AG20443 (cell line): Measurements from ENCODE around the gene CCNI2.

Experiments used
- DNase-seq: peaks from one replicate; pipeline ENCODE4 v3.0.0; 2012; ENCODE audit warnings: low spot score, mixed read lengths

Gene CCNI2

DNA sequence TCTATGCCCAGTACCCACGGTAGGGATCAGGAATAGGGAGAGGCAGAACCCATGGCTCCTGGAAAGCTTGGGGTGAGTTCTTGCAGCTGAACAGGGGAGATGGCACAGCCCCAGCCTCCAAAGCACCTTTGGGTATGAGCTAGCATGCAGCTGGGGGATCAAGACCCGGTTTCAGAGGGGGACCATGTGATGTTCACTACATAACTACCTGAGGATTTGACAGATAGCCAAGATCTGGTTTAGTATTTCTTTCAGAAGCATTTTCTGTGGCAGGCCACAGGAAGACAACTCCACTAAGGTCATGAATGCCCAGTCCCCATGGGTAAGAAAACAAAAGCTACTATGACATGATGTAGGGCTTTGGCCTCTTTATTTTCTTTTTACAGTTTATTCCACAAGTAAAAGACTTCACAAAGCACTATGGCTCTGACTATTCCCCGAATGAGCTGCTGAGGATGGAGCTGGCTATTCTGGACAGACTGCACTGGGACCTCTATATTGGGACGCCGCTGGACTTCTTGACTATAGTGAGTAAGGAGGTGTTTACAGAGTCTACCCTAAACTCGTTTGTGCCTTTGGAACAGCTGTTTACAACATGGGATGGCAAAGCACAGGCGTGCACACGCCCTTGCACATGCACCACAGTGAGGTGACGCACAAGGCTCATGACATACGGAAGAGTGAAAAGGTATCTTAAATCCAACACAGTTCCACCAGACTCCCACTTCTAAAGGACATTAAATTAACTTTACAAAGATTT lies 3.4 kb downstream of the CCNI2 start:
- DNase-seq = no peak

DNA sequence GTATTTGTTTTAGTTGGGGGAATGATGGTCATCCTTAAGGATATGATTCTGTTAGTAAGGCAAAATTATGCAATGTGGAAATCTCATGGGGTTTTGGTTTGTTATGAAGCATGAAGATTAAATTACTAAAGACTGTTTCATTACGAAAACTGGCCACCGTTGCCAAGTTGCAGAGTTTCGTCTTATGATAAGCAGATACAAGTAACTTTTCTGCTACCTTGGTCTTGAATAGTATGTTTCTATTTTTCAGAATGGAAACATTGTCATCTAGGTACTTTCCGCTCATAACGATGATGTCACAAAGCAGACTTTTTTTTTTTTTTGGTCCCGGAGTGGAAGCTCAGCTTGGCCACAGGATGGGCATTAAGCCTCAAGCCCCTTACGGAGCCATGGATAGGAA lies 4.2 kb downstream of the CCNI2 start:
- peak; percentile 78 for DNase-seq

DNA sequence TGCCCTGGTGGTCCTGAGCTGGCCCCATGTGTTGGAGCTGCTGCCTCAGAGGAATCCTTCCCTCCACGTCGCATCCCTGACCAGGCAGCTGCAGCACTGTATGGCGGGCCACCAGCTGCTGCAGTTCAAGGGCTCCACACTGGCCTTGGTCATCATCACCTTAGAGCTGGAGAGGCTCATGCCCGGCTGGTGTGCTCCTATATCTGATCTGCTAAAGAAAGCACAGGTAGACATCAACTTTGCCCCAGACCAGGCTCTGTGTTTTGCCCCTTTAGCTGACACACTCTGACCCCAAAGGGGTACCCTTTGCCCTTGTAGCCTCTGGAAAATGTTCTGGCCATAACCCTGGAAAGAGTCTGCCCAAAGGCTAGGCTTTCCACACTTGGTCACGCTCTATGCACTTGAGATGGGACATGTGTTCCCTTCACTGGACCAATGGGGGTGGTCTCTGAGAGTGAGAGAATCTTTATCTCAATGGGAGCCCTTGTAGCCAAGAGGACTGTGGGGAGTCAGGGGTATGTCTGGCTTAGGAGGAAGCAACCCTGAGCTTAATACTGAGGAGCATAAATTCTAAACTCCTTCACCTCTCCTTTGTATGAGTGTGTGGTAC lies 4.8 kb downstream of the CCNI2 start:
- peak; percentile 6 for DNase-seq

DNA sequence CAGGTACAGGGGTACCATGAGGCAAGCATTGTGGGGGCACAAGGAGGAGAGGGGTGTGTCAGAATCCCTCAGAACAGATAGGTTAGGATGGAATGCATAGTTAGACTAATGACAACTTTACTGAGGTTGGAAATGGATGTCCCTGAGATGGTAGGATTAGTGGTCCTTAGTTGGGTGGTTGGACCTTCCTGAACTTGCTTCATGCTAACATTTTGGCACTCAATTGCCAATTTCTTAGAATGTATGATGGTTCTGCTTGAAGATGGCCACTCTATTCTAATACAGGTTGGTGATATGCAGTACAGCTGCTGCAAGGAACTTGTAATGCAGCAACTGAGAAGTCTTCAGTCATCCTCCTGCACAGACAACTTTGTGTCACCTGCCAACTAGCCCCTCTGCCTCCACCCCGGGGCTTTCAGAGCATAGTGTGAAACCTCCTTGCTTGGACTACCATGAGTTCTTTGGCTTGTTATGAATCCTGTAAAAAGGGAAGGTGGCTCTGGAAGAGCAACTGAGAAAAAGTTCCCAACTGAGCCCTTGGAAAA lies 5.4 kb downstream of the CCNI2 start:
- no peak for DNase-seq

DNA sequence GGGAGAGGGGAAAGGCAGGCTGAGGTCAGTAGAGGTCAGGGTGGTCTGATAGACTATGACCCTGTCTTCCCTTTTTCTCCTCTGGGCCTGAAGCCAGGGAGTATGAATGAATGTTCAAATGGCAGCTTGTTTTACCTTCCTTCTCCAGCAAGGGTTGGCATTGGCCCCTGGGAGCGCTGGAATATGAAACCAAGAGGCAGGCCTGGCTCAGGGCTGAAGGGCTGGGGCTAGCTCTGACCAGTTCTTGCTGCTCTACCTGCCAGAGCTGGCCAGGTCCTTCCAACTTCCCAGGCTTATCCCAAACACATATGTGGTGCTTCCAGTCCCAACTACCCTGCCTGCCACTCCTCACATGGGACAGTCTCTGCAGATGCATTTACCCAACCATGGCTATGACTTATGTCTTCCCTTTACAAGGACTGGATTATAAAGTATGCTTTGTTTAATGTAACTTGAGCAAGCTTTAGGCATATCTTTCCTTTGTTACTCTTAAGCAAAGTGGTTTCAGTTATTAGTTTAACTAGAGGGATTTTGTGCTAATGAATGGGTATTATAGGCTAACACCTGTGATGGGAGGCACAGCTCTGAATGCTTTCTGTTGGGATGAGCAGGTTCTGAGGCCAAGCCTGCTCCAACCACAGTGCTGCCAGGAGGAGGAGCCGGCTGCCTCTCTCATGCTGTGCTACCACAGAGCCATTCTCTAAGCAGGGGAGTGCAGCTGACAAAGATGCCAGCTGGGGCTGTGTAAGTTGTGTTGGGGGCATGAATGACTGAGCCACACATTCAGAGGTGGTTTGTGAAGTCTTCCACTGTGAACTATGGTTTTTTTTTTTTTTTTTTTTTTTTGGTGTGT lies 6.1 kb downstream of the CCNI2 start:
- peak; percentile 43 for DNase-seq

DNA sequence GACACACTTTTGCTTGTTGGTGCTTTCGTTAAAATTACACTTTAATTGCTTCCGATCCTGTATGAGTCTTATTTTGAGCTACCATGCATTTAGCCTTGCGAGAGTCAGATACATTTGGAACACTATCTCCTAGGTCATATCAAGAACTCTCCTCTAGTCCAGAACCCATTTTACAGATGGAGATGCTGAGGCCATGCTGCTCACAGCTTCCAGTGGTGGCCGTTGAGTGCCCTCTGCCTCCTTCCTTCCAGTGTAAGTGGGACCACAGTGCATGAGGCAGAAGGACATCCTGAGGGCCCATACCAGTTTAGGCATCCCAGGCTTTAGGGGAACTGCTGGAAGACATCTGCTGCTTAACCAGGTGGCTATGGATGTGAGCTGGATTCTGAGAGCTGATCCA lies 6.9 kb downstream of the CCNI2 start:
- no peak for DNase-seq

DNA sequence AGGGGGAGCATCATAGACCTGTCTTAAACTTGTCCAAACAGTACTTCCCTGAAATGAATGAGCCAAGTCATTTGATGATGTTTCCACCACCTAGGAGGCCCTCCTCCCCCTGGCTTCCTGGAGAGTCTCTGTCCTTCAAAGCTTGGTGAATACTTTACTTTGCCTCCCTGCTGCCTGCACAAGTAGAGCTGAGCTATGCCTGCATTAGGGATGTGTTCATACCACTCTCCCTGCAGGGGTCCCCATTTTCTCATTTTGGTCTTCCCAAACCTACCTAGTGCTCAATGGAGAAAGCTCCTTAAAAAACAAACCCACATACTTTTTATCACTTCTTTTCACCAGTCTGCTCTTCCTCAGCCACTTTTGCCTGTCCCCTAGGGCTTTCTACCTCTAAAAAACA lies 7.7 kb downstream of the CCNI2 start:
- DNase-seq = peak; percentile 26

DNA sequence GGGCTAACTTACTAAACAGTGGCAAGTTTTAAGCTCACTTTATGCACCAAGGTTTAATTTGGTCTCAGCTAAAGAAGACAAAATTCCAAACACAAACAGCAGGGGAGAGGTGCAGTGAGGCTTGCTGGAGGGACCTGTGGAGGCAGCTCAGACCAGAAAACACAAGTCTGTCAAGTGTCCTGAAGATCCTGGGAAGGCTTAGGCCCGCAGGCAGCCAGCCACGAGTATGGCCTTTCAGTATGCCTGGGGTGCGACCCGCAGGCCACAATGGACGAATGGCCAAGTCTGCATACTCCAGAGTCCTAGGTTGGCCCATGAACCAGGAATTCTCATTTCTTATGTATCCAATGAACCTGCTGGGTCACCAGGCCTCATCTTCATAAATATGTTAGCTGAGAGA lies 9.3 kb downstream of the CCNI2 start:
- DNase-seq = no peak

DNA sequence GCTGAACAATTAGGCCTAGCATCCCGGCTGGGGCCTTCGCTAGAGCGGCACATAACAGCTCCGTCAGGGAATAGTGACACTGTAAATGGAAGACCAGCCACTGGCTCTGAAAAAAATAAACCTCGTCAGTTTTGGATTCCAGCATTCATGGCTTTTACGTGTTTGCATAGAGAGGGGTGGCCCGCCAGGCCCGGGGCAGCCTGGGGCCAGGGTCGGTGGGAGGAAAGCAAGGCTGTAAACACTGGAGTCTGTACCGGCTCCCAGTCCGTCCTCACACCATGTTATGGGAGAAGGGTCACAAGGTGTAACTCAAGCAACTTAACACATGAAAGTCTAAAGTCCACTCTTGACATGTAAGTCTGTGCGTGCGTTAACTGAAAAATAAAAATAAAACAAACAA lies 11.2 kb downstream of the CCNI2 start:
- no peak for DNase-seq

DNA sequence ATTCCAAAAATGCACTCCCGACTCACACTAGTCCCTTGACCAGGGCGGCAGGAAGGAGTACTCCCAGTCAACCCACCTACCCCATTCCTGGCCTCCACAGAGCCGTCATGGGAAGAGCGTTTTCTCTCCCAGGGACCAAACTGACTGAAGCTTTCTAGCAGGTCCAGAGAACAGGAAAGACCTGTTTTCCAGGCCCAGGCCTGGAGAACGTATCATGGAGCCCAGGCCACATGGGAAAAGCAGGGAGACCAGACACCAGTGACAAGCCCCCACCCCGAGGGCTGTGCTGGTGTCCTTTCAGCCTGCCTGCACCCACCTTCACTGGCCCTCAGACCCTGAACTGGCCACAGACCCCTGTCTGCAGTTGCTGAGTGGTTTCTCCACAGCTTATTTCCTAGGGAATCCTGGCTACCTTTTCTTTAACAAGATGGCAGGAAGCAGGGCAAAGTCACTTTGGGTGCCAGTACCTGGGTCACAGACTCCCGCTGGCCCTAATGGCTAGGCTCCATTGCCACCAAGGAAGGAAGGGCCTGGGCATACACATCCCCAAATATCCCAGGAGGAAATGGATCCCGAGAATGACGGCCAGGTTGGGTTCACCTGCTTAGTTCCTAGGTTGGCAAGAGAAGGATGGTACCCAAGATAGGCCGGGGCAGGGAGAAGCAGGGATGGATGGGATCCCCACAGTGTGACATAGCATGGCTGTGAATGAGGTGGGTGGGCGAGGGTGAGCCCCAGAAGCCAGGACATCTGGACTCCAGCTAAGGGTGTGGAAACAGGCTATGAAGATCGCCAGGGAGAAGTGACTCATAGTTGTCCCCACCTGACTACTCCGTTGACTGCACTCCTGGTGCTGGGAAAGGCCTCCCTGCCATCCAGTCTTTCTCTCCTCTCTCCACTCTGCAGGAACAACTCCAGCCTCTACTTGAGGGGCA lies 12.2 kb downstream of the CCNI2 start:
- DNase-seq = peak; percentile 19

DNA sequence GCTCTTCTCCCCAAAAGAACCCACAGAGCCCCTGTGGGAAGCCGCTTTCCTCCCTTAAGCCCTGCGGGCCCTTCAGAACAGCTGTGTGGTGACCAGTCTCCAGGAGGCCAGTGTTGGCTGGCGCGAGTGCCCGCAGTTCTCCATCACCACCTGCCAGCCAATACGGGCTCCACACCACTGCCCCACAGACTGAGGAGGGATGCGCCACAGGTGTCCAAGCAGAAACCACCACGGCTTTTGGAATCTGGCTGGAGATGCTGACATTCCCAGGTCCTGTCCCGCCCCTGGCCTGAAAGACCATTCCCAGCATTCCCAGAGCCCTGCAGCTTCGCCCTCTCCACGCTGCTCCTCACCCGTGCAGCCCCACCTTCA lies 12.8 kb downstream of the CCNI2 start:
- DNase-seq = no peak

DNA sequence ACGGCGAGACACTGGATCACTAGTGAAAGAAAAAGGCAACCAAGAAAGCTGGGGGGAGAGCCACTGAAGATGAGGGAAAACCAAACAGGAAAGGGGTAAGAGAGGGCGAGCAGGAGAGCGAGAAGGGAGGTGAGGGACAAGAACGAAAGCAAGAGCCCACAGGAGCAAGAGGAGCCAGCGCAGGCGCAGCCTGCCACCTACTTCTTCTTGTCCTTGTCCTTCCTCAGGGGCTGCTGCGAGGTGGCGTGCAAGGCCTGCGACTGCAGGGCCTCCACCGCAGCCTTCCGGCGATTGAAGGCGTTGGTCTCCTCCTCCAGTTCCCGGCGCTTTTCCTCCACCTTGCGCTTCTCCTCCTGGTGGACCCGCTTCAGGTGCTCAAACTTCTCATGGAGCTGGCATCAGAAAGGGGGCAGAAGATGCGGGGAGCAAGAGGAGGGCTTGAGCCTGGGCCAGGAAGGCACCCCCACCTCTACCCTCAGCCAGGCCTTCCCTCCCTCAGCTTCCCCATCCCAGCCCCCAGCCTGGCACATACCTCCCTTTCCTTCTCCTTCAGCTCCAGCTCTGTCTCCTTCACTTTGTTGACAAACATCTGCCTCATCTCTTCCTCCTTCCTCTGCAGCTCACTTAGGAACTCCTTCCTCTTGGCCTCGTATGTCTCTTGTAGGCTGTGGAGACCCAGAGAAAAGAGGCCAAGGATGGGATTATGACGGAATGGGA lies 13.5 kb downstream of the CCNI2 start:
- no peak for DNase-seq

DNA sequence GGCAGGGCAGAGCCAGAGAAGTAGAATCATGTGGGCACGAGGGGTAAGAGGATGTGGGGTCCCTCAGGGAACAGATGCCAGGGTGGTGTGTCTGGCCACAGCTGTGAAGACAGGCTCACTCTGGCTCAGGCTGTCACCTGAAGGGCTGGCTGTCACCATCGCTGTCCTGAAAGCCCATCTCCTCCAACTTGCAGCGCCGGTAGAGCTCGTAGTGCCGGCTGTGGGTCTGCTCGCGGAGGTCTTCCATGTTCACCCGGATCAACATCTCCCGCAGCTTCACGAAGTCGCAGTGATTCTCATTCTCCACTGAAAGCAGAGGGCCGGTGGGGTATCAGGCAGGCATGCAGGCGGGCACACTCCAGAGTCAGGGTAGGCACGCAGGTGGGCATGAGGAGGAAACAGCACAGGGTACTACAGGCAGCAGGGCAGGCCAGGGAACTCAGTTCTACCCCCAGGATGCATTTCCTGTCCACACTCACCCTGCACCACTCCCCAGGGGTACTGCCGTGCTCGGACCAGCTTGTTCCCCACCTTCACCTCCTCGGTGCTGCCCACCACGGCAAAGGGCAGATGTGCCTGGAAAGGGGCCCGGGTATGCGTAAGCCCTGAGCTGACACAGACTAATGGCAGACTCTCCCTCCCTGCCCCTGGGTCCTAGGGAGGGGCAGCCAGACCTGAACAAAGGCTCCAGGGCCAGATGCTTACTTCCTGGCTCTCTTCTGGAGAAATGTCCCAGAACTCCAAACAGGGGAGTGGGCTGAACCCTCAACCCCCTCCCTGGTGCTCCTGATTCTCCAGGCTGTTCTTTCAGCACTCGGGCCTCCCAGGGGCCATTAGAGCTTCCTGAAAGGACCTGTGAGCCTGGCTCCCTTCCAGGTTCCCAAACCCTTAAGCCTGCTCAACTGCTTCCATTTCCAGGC lies 14.4 kb downstream of the CCNI2 start:
- no peak for DNase-seq

DNA sequence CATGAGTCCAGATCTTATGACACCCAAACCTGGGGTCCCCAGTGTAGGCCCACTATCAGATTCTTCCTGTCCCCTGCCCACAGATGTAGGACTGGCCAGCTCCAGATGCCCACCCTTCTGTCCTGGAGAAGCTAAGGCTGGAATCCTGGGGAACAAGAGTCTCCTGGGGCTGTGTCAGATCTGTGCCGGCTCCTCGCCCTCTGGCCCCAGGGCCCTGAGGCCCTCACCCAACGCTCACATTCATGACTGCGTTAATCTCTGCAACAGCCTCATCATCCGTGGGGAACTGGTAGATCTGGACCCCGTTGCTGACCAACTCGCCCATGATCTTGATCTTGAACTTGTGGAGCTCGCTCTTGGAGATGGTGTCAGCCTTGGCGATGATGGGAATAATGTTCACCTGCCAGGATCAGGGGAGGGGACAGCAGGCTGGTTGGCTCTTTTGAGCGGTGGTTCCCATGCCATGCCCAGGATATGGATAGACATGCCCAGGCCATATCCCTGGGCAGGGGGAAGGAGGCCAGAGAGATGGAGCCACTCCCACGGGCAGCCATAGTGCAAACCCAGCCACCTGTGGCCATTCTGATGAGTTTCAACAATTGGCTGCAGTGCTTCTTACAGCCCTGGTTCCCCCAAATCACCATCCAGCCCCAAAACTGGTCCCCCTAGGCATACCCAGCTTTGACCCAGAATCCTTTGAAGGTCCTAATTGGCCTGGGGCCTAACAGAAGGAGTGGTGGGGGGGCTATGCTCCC lies 15.2 kb downstream of the CCNI2 start:
- no peak for DNase-seq

DNA sequence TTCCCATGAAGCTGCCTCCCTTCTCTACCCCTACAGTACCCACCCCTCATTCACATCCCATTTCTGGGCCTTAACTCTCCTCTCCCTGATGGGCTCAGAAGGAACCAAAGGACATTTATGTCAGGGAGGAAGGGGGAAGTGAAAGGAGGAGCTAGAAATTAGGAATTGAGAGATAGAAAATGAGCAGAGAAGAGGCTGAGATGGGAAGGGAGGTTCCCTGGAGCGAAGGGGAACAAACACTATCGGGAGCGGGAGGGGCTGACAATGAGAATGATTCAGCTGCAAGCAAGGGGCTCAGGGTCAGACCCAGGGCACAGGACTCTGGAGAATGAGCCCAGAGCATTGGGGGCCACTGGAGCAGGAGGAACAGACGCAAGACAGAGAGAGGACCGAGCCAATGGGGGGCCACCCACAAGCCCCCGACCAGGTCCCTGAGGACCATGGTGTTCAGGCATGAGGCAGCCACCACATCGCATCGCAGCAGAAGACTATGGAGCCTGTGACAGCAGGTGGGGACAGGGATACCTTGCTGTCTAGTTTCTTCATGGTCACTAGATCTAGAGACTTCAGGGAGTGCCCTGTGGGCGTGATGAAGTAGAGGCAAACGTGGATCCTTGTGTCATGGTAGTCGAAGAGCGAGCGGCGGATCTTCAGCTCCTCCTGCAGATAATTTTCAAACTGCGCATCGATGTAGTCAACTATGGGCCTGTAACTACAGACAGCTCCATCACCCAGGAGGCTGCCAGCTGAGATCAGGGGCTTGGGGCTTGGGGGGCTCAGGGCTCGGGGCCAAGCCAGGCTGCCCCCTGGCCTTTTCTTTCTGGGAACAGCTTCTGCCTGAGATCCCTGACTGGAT lies 16.2 kb downstream of the CCNI2 start:
- DNase-seq = no peak

DNA sequence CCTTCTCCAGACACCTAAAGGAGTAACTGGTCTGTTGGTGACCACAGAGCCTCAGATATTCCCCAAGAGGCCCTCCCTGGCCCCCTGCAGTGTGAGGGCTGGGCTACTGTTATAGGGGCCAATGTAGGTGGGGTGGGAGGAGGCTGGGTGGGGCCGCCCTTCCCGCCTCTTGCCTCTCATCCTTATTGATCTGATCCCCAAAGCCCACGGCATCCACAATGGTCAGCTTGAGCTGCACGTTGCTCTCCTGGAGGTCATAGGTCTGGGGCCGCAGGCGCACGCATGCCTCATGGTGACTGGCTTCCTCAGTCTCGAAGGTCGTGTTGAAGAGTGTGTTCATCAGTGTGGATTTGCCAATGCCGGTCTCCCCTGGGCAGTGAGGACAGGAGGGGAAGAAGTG lies 16.8 kb downstream of the CCNI2 start:
- DNase-seq = no peak

DNA sequence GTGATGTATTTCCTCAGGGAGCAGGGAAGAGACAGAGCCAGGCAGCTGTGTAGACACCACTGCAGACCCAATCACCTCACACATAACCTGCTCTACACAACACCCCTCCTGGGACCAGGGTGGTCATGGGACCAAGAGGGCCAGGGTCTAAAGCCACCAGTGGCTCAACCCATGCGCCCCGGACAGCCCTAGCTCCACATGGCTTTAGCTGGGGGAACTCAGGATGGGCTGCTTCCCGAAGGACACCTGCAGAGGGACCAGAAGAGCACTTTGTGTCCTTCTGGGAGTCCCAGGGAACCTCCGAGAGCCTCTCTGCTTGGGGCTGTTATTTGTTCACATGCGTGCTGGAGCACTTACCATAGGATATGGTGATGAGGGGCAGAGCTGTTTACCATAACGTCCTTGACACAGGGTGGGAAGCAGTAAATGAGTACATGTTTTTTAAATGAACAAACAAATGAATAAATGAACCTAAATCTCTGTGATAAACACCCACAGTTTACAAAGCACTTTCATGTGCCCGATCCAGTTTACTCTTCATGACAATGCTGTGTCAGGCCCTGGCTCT lies 17.5 kb downstream of the CCNI2 start:
- DNase-seq = no peak
